ENCODE measurements around the gene DHPS.

DNA sequence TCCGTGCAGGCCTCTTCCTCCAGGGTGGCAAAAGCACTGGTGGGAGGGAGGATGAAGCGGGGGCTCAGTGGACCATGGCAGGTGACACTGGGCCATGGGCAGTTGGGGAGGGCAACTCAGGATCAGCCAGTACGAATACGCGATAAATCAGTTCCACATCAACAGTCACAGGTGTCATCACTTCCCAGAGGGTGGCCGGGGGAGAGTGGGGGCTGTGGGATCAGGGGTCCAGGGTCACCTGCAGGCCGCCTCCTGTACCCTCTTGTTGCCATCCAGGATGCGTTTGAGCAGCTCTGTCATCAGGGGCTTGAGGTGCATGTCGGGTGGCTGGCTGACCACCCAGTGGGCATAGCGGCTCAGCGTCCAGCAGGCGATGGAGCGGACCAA is 24.6 kb upstream of the DHPS start:
- peak; percentile 18; the same call in 1 of the 2 replicates for TF ChIP-seq POLR2AphosphoS5 (IDR thresholded peaks at IDR 0.05; ENCODE audit: low read depth, low read length)
- no peak for TF ChIP-seq POLR2A (IDR thresholded peaks at IDR 0.05; ENCODE audit: low read depth, low read length)
- TF ChIP-seq SPI1 (IDR thresholded peaks at IDR 0.05; ENCODE audit: low read depth, low read length): no peak
- TF ChIP-seq TAF1 (IDR thresholded peaks at IDR 0.05; ENCODE audit: low read depth, low read length): no peak
- TF ChIP-seq POU2F2 (IDR thresholded peaks at IDR 0.05; ENCODE audit: low read depth, low read length): no peak
- no peak for TF ChIP-seq PAX5 (IDR thresholded peaks at IDR 0.05; ENCODE audit: insufficient read depth, low read length, severe bottlenecking)
